ENCODE measurements around the gene CAGE1. TPM values are rescaled to one million over a fixed set of nuclear protein-coding genes. Genes with fewer than 3 reads are reported as not detected.

The CAGE1 gene
- total and polyA plus RNA-seq, 2 donors (not counting 3 experiments of a cell fraction or from before 2014, with no cell fraction given) = not detected

- Histone ChIP-seq H3K79me2 (ENCODE audit: control insufficient read depth, insufficient read depth, low read length) (no peaks in the 10 kb centered on the region), H3K4me1 (ENCODE audit: control insufficient read depth, extremely low read depth, insufficient read depth, low read length) (no peaks in the 10 kb centered on the region), H3K4me3 (replicated peaks in 1 of 3; ENCODE audit: insufficient read depth in 1 of 3, low read depth in 1 of 3, low read length in 3 of 3) (no peak overlapping the region), H3K4me2 (ENCODE audit: insufficient read depth, low read length) (no peak overlapping the region), H3K9ac (replicated peaks; ENCODE audit: extremely low read depth, insufficient read depth, low read length) (no peak overlapping the region), H3K27ac (ENCODE audit: insufficient read depth, low read depth, low read length) (no peak overlapping the region), H4K20me1 (replicated peaks; ENCODE audit: control insufficient read depth, extremely low read depth, insufficient read depth, low read length) (no peaks in the 10 kb centered on the region), H3K36me3 (ENCODE audit: control insufficient read depth in 2 of 2, extremely low read depth in 1 of 2, insufficient read depth in 2 of 2, low read length in 2 of 2) (peaks cover 13 to 23% of the 10 kb centered on the region in 2 experiments), H3K9me3 (replicated peaks; ENCODE audit: control insufficient read depth, insufficient read depth, low read length) (no peaks in the 10 kb centered on the region), H2AFZ (ENCODE audit: low read depth, low read length) (no peak overlapping the region), H3K27me3 (ENCODE audit: control insufficient read depth in 2 of 2, insufficient read depth in 2 of 2, low read length in 2 of 2) (no peaks in the 10 kb centered on the region), H3K9me1 (replicated peaks; ENCODE audit: control insufficient read depth, extremely low read depth, insufficient read depth, low read length) (no peaks in the 10 kb centered on the region)
- TF ChIP-seq POLR2A (IDR thresholded peaks at IDR 0.05; ENCODE audit: low read depth, low read length) = no peak
- no peak for TF ChIP-seq MAX (IDR thresholded peaks at IDR 0.05; ENCODE audit: insufficient read depth, insufficient read length)
- no peak for TF ChIP-seq JUN (IDR thresholded peaks at IDR 0.05; ENCODE audit: borderline replicate concordance, insufficient read depth, insufficient read length, low read depth)
- no peak for TF ChIP-seq MYC (IDR thresholded peaks at IDR 0.05; ENCODE audit: low read depth, low read length)
- no peak for TF ChIP-seq POLR2AphosphoS5 (IDR thresholded peaks at IDR 0.05; ENCODE audit: insufficient read depth, low read depth, low read length)
- no peak for TF ChIP-seq CTCF (IDR thresholded peaks at IDR 0.05; ENCODE audit: extremely low read depth in 1 of 2, insufficient read depth in 1 of 2, low read depth in 1 of 2, low read length in 2 of 2)
- no peak for TF ChIP-seq GATA2 (IDR thresholded peaks at IDR 0.05; ENCODE audit: insufficient read depth, insufficient read length, low read depth, low read length)
- no peak for TF ChIP-seq FOS (IDR thresholded peaks at IDR 0.05; ENCODE audit: borderline replicate concordance, insufficient read depth, low read length)
- TF ChIP-seq EZH2 (IDR thresholded peaks at IDR 0.05; ENCODE audit: borderline replicate concordance, low read depth, low read length, severe bottlenecking) = no peak
- dilution Hi-C loops (cut with MboI; ENCODE audit: extremely low pct_ligation_motif_present, low sequenced_read_pairs) (no loop called here), intact Hi-C loops (cut with micrococcal nuclease) (loop anchor here (5.0 kb wide), 1 partner anchor 175 kb away; the partner anchor contains the start of gene SNRNP48)
- ChIA-PET POLR2A (no interaction called here), CTCF (interaction anchor here (0.8 to 1.6 kb wide), 3 partner anchors 9 to 18 kb away, joined by 4 to 5 read pairs (median 4); no protein-coding TSS in a partner anchor)
- FAIRE-seq (no peak), DNase-seq (ENCODE audit: low read depth, low spot score) (no peak)
- BruUV-seq (replicated peaks) = no TSS peak
Measured at GRCh38 chr6:7417684-7418083, 28.1 kb upstream of the CAGE1 start.

Data from endothelial cell of umbilical vein (primary cell).